ENCODE measurements around the gene CETN2.

DNA sequence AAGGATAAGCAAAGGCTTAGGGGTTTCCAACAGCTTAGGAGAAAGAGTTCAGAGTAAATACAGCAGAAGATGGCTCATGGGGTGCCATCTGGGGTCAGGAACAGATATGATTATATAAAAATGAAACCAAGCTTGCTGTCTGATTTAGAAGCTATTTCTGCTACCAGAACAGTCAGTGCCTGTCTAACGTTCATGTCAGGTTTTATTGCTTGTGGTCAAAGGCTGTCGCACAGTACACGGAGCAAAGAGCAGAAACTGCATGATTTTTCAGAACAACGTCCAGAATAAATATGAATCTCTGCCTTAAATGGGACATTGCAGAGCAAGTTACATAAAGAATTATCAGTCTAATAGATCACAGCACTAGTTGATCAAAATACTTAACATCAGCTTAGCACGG, 17.4 kb downstream of the CETN2 start:
- TF ChIP-seq, protein P1, sequence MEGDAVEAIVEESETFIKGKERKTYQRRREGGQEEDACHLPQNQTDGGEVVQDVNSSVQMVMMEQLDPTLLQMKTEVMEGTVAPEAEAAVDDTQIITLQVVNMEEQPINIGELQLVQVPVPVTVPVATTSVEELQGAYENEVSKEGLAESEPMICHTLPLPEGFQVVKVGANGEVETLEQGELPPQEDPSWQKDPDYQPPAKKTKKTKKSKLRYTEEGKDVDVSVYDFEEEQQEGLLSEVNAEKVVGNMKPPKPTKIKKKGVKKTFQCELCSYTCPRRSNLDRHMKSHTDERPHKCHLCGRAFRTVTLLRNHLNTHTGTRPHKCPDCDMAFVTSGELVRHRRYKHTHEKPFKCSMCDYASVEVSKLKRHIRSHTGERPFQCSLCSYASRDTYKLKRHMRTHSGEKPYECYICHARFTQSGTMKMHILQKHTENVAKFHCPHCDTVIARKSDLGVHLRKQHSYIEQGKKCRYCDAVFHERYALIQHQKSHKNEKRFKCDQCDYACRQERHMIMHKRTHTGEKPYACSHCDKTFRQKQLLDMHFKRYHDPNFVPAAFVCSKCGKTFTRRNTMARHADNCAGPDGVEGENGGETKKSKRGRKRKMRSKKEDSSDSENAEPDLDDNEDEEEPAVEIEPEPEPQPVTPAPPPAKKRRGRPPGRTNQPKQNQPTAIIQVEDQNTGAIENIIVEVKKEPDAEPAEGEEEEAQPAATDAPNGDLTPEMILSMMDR (IDR thresholded peaks at IDR 0.05; ENCODE audit: insufficient read depth, low read length, poor library complexity, severe bottlenecking): no peak
- TF ChIP-seq EZH2phosphoT487 (conservative IDR thresholded peaks at IDR 0.05; ENCODE audit: low read length): no peak
